Measurements from ENCODE around the gene MYPOP.

DNA sequence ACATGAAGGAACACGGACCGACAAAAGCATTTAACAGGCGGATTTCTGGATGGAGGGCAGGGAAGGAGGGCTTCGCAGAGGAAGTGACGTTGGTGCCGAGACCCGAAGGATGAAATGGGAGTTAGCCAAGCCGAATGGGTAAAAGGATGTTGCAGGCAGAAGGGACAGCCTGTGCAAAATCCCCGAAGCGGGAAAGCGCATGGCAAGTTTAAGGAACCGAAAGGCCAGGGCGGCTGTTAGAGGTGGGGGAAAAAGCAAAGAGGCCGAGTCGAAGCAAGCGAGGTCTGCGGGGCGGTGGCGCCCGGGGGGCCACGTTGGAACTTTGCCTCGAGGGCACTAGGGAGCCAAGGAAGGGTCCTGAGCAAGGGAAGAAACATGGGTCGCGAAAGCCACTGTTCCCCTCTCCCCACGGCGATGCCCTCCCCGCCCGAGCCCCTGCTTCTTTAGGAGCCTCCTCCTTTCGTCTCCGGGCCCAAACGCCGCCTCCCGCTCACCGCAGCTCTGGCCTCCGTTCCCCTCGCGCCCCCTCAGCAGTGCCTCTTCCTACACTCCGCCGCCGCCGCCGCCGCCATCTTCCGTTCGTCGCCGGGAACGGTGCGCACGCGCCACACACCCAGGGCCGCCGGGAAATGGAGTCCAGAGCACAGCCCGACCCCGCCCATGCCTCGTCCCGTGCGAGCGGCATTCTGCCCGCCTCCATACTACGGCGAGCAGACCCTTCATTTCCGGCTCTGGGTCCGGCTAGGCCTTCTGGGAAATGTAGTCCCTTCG is 39.7 kb downstream of the MYPOP start, which contains the start of gene SYMPK:
- TF ChIP-seq POLR2A (IDR thresholded peaks at IDR 0.05) = peak; percentile 37 to 83
- TF ChIP-seq, protein P1, sequence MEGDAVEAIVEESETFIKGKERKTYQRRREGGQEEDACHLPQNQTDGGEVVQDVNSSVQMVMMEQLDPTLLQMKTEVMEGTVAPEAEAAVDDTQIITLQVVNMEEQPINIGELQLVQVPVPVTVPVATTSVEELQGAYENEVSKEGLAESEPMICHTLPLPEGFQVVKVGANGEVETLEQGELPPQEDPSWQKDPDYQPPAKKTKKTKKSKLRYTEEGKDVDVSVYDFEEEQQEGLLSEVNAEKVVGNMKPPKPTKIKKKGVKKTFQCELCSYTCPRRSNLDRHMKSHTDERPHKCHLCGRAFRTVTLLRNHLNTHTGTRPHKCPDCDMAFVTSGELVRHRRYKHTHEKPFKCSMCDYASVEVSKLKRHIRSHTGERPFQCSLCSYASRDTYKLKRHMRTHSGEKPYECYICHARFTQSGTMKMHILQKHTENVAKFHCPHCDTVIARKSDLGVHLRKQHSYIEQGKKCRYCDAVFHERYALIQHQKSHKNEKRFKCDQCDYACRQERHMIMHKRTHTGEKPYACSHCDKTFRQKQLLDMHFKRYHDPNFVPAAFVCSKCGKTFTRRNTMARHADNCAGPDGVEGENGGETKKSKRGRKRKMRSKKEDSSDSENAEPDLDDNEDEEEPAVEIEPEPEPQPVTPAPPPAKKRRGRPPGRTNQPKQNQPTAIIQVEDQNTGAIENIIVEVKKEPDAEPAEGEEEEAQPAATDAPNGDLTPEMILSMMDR (IDR thresholded peaks at IDR 0.05) = peak in 1 of 5 experiments; percentile 29

All from tibial nerve (tissue), 3 donors.